HG03064 (cell line): ENCODE measurements around the gene SIKE1.
"Not testable (repeated sequence)": the region's sequence is repeated elsewhere in the genome, so short reads cannot be mapped to it uniquely, and the experiment has no call there.

Experiments used
- ATAC-seq: cut with Tn5 transposase; IDR thresholded peaks from one replicate; pipeline ENCODE4 v1.9.1; 2021; ENCODE audit warnings: low read depth; ENCODE audit not compliant: unreplicated experiment

The SIKE1 gene

DNA sequence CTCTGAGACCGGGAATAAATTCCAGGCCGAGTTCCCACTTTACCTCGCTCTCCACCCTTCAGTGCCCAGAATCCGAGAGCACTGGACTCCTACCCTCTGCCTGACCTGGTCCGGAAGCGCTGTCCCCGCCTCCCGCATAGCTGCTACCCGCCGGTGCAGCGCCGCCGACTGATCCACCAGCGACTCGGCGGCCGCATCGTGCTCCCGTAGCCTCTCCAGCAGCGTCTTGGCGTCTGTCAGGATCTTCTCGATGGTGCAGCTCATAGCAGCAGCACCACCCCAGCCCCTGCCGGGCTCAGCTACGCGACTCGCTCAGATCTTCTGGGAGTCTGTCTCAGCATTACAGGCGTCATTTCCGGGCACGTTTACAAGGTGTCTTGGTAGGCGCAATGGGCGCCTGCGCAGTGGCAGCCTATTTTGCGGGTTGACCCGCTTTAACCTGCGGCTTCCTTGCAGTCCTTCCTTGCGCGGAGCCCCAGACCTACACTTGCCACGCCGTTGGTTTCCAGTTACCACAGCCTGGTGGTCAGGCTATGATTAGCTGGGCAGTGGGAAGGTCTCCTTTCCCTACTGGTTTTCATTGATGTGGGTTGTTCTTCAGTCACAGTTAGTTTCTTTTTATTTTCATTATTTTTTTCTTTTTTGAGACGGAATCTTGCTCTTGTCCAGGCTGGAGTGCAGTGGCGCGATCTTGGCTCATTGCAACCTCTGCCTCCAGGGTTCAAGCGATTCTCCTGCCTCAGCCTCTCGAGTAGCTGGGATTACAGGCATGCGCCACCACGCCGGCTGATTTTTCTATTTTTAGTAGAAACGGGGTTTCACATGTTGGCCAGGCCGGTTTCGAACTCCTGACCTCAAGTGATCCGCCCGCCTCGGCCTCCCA lies at the start of gene SIKE1:
Gene SIKE1 (minus strand): TSS at position 342 of the 883 bp plus-strand sequence. CDS start 78 bp downstream, at position 264.
- ATAC-seq: peak; percentile 99

DNA sequence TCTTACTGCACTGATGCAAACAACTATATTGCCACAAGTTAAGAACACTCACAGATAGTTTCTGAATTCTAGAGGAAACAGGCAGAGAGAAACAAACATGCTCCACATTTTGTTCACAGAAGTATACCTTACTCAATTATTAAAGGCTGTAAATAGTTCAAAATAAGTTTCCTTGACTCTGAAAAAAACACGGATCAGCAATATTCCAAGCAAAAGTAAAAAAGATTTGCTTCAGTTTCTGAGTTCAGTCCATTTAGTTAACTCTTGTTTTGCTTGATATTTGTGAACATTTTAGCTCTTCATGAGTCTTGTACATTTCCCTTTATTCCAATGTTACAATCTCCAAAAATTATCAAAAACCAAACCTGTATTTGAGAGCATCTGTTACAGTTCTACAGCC lies 49.6 kb upstream of the SIKE1 start:
- ATAC-seq: not testable (repeated sequence)

DNA sequence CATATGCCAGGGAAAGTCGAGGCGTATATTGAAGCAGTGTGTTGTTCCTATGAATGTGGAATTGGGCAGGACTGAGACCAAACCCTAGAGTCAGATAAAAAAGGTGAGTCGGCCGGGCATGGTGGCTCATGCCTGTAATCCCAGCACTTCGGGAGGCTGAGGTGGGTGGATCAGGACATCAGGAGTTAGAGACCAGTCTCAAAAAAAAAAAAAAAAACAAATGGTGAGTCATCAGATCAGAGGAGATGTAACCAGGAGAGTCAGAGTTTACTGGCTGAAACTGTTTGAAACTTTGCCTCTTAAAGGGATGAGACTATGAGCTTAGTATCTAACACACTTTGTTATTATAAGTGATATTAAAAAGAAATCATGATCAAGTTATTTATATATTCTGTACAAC lies 47.8 kb upstream of the SIKE1 start:
- no peak for ATAC-seq

DNA sequence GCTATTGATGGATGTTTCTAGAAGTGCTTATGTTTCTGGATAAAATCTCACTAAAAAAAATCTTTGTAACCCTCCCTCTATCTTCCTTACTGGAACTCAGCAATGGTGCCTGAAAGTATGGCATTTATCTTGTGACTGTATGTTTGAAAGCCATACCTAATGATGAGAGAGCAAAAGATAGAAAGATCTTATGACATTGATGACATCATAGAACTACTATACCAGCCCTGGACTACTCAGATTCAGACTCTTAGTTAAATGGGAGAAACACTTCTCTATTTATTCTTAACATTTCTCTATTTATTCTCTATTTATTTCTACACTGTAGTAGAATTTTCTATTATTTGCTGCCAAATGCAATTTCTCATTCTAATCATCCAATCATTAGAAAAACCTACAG lies 41.5 kb upstream of the SIKE1 start:
- no peak for ATAC-seq

DNA sequence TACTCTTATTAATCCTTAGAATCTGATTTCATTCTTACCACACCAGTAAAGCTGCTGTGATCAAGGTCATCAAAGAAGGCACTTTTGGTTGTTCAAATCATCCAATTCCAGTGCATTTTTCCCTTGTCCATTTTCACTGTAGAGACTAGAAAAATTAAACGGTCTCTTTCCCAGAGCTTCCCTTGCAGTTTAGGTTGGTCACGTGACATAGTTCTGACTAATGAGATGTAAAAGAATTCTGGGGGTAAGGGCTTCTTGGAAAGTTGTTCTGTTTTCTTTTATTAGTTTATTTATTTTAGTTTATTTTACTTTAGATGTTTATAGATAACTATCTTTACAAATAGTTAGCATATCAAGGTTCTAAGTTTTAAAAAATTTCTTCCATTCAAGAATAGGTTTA lies 39.9 kb upstream of the SIKE1 start:
- ATAC-seq: no peak

DNA sequence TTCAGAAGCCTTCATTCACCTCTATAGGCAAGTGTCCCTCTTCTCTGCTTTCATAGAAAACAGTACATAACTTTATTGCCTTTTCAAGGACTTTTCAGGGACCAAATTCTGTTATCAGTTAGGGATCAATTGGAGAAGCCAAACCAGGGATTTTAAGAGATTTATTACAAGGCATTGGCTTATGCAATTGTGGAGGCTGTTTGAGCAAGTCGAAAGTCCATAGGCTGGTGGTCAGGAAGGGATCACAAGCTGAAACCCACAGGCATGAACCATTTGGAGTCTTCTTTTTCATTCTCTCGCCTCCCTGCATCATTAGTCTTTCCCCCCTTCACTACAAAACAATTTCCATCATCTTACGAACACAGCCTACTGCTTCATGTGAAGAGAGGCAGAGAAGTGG lies 39.4 kb upstream of the SIKE1 start:
- no peak for ATAC-seq

DNA sequence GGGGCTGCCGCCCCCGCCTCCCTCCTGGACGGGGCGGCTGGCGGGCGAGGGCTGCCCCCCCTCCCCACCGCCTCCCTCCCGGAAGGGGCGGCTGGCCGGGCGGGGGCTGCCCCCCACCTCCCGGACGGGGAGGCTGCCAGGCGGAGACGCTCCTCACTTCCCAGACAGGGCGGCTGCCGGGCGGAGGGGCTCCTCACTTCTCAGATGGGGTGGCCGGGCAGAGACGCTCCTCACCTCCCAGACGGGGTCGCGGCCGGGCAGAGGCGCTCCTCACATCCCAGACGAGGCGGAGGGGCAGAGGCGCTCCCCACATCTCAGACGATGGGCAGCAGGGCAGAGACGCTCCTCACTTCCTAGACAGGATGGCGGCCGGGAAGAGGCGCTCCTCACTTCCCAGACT lies 24.0 kb upstream of the SIKE1 start:
- ATAC-seq: not testable (repeated sequence)

DNA sequence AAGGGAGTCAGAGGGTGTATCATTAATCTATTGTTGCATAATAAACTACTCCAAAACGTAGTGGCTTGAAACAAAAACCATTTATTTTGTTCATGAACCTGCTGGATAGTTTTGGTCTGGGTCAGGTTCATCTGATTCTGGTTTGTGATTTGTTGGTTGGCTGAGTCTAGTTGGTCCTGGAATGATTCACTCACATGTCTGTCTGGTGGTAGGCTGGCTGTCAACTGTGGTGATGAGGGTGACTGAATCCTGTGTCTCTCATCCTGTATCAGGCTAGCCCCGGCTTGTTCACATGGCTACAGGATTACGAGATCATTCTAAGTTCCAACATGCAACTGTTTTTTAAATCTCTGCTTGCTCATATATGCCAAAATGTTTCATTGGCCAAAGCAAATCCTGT lies 22.5 kb upstream of the SIKE1 start:
- ATAC-seq: no peak

DNA sequence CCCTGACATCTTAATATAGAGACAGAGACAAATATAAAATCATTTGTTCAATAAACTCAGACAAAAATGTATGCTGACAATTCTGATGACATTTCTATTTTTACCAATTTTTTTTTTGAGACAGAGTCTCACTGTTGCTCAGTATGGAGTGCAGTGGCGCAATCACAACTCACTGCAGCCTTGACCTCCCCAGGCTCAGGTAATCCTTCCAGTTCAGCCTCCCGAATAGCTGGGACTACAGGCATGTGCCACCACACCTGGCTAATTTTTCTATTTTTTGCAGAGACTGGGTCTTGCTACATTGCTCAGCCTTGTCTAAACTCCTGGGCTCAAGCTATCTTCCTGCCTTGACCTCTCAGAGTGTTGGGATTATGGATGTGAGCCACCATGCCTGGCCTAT lies 13.6 kb upstream of the SIKE1 start:
- ATAC-seq: no peak

DNA sequence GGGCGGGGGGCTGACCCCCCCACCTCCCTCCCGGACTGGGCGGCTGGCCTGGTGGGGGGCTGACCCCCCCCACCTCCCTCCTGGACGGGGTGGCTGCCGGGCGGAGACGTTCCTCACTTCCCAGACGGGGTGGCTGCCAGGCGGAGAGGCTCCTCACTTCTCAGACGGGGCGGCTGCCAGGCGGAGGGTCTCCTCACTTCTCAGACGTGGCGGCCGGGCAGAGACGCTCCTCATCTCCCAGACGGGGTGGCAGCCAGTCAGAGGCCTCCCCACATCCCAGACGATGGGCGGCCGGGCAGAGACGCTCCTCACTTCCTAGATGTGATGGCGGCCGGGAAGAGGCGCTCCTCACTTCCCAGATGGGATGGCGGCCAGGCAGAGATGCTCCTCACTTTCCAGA lies 10.1 kb upstream of the SIKE1 start:
- ATAC-seq: not testable (repeated sequence)

DNA sequence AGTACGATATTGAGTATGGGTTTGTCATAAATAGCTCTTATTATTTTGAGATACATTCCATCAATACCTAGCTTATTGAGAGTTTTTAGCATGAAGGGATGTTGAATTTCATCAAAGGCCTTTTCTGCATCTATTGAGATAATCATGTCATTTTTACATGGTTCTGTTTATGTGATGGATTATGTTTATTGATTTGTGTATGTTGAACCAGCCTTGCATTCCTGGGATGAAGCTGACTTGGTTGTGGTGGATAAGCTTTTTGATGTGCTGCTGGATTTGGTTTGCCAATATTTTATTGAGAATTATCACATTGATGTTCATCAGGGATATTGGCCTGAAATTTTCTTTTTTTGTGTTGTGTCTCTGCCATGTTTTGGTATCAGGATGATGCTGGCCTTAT lies 6.0 kb upstream of the SIKE1 start:
- ATAC-seq: not testable (repeated sequence)

DNA sequence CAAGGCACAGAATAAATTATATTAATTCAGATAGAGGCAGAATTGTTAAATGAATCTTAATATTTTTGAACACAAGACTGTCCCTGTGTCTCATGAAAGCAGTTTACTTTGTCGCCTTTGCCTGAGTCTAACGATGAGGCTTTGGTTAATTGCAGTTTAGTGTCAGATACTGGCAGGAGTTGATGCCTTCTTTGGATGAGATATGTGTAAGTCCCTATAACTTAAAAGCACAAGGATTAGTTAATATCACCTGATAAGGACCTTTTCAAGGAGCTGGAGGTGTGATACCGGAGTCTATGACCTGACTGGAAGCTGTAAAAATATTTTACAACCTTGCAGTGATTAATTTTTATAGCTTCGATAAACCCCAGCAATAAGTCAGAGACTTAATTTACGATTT lies 2.0 kb upstream of the SIKE1 start:
- ATAC-seq: no peak

DNA sequence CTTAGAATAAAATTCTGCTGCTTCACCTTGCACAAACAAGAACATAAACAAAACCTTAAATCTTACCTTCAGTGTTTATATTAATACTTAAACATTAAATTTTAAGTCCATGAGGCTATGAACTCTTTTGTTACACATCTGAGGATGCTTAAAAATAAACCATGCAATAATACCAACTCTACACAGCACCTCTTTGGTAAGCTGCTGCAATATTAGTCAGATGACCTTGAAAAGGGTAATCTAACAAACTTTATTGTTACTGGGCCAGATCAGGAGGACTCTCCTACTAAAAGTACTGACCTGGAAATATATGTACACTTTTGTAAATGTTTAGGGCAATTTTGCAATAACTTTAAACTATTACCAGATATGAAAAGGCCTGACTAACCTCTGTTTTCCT lies 763 bp downstream of the SIKE1 start:
- ATAC-seq: no peak

DNA sequence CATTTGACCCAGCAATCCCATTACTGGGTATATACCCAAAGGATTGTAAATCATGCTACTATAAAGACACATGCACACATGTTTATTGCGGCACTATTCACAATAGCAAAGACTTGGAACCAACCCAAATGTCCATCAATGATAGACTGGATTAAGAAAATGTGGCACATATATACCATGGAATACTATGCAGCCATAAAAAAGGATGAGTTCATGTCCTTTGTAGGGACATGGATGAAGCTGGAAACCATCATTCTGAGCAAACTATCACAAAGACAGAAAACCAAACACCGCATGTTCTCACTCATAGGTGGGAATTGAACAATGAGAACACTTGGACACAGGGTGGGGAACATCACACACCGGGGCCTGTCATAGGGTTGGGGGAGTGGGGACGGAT lies 3.8 kb downstream of the SIKE1 start:
- not testable (repeated sequence) for ATAC-seq

DNA sequence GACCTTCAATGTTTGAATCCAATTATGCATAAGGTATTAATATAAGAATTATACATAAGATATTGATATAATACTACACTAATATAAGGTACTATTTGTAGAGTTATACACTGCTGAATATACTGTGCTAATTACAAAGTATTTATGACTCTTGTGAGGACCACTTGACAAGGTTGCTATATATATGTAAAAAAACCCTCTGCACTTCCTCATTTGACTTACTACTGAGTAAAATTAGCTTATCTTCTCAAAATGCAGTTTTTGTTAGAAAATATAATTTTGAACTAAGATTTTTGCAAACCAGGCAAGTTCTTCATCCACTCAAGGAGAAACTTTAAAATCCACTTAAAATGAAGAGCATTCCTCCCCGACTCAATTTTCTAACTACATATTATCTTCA lies 8.5 kb downstream of the SIKE1 start:
- ATAC-seq: no peak

DNA sequence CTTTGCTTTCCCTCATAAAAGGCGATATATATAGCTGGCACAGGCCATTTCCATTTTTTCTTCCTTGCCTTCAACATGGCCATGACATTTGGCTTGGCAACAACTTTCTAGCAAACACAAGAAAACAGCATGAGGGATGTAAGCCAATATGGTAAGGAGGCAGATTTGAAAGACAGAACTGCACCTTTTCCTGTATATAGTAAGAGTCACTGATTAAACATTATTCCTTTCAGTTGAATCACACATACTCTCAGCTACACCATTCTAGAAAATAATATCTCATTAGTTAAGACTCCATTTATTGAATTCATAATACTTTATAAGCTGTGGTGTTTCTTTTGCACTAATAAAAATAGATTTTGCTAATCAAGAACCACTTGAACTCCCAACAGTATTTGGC lies 9.5 kb downstream of the SIKE1 start:
- ATAC-seq: no peak

DNA sequence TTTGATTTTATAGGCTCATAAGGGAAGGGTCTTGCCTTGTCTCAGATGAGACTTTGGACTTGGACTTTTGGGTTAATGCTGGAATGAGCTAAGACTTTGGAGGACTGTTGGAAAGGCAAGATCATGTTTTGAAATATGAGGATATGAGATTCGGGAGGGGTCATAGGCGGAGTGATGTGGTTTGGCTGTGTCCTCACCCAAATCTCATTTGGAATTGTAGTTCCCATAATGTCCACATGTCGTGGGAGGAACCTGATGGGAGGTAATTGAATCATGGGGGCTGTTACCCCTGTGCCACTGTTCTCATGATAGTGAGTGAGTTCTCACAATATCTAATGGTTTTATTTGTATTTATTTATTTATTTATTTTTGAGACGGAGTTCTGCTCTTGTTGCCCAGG lies 15.8 kb downstream of the SIKE1 start:
- no peak for ATAC-seq

DNA sequence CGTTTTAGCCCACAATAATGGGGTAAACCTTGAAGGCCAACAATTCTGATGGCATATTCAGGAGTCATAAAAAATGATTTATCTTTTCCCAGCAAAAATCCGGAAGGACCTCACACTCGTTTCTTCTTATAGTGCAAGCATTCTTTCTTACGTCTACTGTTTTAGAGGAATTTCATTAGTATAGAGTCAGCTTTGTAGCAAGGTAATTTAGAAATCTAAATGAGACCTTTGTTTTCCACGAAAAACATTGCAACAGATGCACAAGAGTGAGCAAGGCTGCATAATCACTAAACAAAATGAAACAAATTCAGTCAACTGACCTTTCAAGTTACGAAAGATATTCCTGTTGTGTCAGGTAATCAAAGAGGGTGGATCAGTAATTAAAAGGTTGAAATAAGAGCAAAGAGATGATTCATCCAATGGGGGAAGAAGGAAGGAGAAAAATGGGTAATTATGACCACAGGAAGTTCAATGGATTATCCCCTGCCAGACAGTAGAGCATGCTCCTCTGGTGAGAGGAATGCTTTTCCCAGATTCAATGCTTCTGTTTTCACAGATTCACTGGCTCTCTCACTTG lies 22.1 kb downstream of the SIKE1 start:
- no peak for ATAC-seq

DNA sequence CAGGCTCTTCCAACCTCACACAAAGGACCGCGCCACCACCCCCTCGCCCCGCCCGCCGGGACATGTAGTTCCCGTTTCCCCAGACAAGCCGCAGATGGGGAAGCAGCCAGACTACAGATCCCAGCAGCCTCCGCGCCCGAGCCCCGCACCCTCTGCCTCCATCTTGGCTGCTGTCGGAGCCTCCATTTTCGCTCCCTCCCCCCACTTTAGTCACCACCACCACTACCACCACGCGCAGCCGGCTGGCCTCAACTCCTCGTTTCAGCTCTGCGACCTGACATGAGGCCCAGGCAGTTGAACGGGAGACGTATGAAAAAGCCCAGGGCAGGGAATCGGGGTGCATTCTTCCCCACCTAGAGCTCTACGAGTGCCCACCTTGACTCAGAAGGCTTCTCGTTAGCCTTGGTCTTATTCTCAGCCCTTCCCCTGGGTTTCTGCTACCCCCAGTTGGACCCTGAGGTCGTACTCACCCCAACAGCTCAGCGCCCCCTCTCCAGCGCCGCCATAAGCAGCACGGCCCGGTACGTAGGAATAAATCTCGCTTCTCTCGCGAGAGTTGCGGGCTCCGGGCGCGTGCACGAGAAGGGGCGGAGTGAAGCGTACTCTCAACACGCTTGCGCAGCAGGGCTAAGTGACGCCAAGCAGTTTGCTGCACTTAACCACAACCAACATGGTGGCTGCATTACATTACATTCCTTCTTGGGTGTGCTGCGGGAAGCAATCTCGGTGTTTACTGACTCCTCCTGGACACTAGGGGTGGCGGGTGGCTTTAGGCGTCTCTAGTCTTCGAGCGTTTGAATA lies 22.8 kb downstream of the SIKE1 start, which contains the start of gene CSDE1:
Gene CSDE1 (minus strand): TSS at position 530 of the 801 bp plus-strand sequence. CDS start 18,094 bp downstream, outside the sequence.
- ATAC-seq: peak; percentile 72

DNA sequence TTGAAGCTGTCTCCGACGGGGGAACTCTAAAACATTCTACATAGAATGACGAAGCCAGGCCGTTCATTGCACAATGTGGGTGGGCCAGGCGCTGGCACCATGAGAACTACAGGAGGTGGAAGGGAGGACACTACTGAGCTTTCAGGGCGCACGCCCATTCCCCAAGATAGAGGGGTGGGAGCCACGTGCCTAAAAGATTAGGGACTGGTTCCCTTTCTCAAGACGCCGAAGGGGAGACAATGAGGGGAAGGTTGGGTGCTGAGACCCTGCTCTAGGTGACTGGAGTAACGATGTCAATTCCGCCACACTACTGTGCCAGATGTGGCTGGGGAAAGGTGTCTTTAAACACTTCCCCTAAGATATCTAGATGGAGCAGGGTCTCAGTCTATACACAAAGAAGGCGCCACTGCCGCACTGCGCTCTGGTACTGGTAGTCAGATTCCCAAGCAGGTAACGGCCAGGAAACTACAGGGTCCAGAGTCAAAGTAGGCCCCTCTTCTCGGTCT lies 23.5 kb downstream of the SIKE1 start:
- ATAC-seq: no peak
